ENCODE measurements around the gene CAMTA1.
A peak's percentile ranks its signal among the peaks of the same experiment; 100 is the strongest.

CAMTA1 gene

GRCh38 chr1:7062346-7063061 lies 277.2 kb downstream of the CAMTA1 start:
- DNase-seq (ENCODE audit: low read depth in 2 of 2, low spot score in 1 of 2): no peak

GRCh38 chr1:7063981-7064380 lies 278.7 kb downstream of the CAMTA1 start:
- no peak for DNase-seq (ENCODE audit: low read depth in 2 of 2, low spot score in 1 of 2)

- DNase-seq (ENCODE audit: low read depth in 2 of 2, low spot score in 1 of 2): no peak
Measured at GRCh38 chr1:7068552-7068951, 283.3 kb downstream of the CAMTA1 start.

- DNase-seq (ENCODE audit: low read depth in 2 of 2, low spot score in 1 of 2): no peak
Measured at GRCh38 chr1:7069931-7070330, 284.7 kb downstream of the CAMTA1 start.

- DNase-seq (ENCODE audit: low read depth in 2 of 2, low spot score in 1 of 2): peak; percentile 6 to 8
Measured at GRCh38 chr1:7070389-7071029, 285.3 kb downstream of the CAMTA1 start.

GRCh38 chr1:7076117-7076516 lies 290.9 kb downstream of the CAMTA1 start:
- DNase-seq (ENCODE audit: low read depth in 2 of 2, low spot score in 1 of 2): no peak

- DNase-seq (ENCODE audit: low read depth in 2 of 2, low spot score in 1 of 2): no peak
Measured at GRCh38 chr1:7076572-7076971, 291.3 kb downstream of the CAMTA1 start.

GRCh38 chr1:7077136-7077535 lies 291.9 kb downstream of the CAMTA1 start:
- DNase-seq (ENCODE audit: low read depth in 2 of 2, low spot score in 1 of 2): no peak

GRCh38 chr1:7077970-7078369 lies 292.7 kb downstream of the CAMTA1 start:
- DNase-seq (ENCODE audit: low read depth in 2 of 2, low spot score in 1 of 2): no peak

GRCh38 chr1:7079637-7080036 lies 294.4 kb downstream of the CAMTA1 start:
- no peak for DNase-seq (ENCODE audit: low read depth in 2 of 2, low spot score in 1 of 2)

GRCh38 chr1:7084232-7084894 lies 299.1 kb downstream of the CAMTA1 start:
- DNase-seq (ENCODE audit: low read depth in 2 of 2, low spot score in 1 of 2): no peak

GRCh38 chr1:7085521-7085920 lies 300.3 kb downstream of the CAMTA1 start:
- no peak for DNase-seq (ENCODE audit: low read depth in 2 of 2, low spot score in 1 of 2)

- DNase-seq (ENCODE audit: low read depth in 2 of 2, low spot score in 1 of 2): no peak
Measured at GRCh38 chr1:7086106-7086505, 300.9 kb downstream of the CAMTA1 start.

GRCh38 chr1:7087888-7088287 lies 302.6 kb downstream of the CAMTA1 start:
- DNase-seq (ENCODE audit: low read depth in 2 of 2, low spot score in 1 of 2): no peak

GRCh38 chr1:7089497-7089896 lies 304.2 kb downstream of the CAMTA1 start:
- no peak for DNase-seq (ENCODE audit: low read depth in 2 of 2, low spot score in 1 of 2)

- DNase-seq (ENCODE audit: low read depth in 2 of 2, low spot score in 1 of 2): no peak
Measured at GRCh38 chr1:7093297-7093696, 308.0 kb downstream of the CAMTA1 start.

- no peak for DNase-seq (ENCODE audit: low read depth in 2 of 2, low spot score in 1 of 2)
Measured at GRCh38 chr1:7094086-7094485, 308.8 kb downstream of the CAMTA1 start.

GRCh38 chr1:7094509-7094908 lies 309.3 kb downstream of the CAMTA1 start:
- DNase-seq (ENCODE audit: low read depth in 2 of 2, low spot score in 1 of 2): no peak

GRCh38 chr1:7095343-7095964 lies 310.2 kb downstream of the CAMTA1 start:
- DNase-seq (ENCODE audit: low read depth in 2 of 2, low spot score in 1 of 2): no peak

- no peak for DNase-seq (ENCODE audit: low read depth in 2 of 2, low spot score in 1 of 2)
Measured at GRCh38 chr1:7097938-7098592, 312.8 kb downstream of the CAMTA1 start.

- DNase-seq (ENCODE audit: low read depth in 2 of 2, low spot score in 1 of 2): no peak
Measured at GRCh38 chr1:7098641-7099040, 313.4 kb downstream of the CAMTA1 start.

Data from stimulated activated CD8-positive, alpha-beta memory T cell treated with anti-CD3 and anti-CD28 coated beads, Interleukin-4, amount 100 ng/mL, for 4 hours (primary cell).